Measurements from ENCODE around the gene CPN2. TPM values are rescaled to one million over a fixed set of nuclear protein-coding genes. Genes with fewer than 3 reads are reported as not detected.

CPN2 gene
- total and polyA plus RNA-seq, 11 donors: 0.14 to 6.0 (median 0.72) TPM

DNA sequence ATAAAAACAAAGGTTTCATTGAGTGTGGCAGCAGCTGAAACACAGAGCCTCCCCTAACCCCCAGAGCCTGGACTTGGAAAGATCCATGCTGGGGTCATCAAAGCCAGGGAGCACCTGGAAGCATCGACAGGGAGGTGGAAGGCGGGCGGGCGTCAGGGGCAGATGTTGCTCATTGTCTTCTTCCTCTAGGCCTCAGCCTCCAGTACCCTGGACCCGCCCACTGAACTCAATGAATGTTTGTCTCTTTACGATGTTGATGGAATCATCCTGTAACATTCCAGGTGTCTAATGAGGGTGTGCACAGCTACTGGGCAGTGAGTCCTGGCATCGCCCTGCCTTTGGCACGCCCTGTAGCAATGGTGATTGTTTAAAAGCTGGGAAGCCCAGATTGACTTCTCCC lies 38.1 kb upstream of the CPN2 start:
- H3K27ac ChIP-seq: no peak overlapping the region
- DNase-seq (no peak), ATAC-seq (no peak)
- 89 to 97% (median 96%) methylated on average over 8 of the region's 8 CpGs for WGBS, 4 donors
- H3K4me1 ChIP-seq: no peaks in the 10 kb centered on the region
- H3K36me3 ChIP-seq: no peaks in the 10 kb centered on the region
- H3K9me3 ChIP-seq: peaks cover 0 to 15% (median 0%) of the 10 kb centered on the region in 12 donors
- H3K4me3 ChIP-seq: no peak overlapping the region
- TF ChIP-seq, protein P1, sequence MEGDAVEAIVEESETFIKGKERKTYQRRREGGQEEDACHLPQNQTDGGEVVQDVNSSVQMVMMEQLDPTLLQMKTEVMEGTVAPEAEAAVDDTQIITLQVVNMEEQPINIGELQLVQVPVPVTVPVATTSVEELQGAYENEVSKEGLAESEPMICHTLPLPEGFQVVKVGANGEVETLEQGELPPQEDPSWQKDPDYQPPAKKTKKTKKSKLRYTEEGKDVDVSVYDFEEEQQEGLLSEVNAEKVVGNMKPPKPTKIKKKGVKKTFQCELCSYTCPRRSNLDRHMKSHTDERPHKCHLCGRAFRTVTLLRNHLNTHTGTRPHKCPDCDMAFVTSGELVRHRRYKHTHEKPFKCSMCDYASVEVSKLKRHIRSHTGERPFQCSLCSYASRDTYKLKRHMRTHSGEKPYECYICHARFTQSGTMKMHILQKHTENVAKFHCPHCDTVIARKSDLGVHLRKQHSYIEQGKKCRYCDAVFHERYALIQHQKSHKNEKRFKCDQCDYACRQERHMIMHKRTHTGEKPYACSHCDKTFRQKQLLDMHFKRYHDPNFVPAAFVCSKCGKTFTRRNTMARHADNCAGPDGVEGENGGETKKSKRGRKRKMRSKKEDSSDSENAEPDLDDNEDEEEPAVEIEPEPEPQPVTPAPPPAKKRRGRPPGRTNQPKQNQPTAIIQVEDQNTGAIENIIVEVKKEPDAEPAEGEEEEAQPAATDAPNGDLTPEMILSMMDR (IDR thresholded peaks at IDR 0.05): no peak
- no peak for TF ChIP-seq POLR2A (IDR thresholded peaks at IDR 0.05)
- H3K27me3 ChIP-seq: peaks cover 0 to 10% (median 4%) of the 10 kb centered on the region in 9 donors
- intact Hi-C loops (cut with DNase I): no loop called here

DNA sequence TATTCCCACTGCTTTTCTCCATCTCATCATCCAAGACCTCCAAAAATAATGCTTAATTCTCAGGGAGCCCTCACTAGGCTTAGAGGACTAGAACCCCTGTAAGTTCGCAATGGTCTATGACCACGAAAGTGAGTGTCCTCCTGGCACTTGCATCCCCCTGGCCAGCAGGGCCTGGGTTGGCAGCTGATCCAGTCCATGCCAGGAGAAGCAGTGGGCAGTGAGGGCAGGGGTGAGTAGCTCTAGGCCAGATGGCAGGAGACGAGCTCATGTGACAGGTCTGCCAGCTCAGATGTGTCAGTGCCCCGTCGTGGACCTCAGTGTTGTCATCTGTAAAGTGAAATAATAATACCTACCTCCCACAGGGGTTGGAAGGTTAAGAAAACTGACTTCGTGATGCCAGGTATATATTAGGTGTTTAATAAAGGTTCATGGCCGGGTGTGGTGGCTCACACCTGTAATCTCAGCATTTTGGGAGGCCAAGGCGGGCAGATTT lies 36.8 kb upstream of the CPN2 start:
- no peak for ATAC-seq
- no peak overlapping the region for H3K4me3 ChIP-seq
- H3K4me1 ChIP-seq: no peaks in the 10 kb centered on the region
- 96 to 99% (median 98%) methylated on average over 8 of the region's 8 CpGs for WGBS, 4 donors
- DNase-seq: no peak
- intact Hi-C loops (cut with DNase I): no loop called here
- no peak overlapping the region for H3K27ac ChIP-seq
- H3K9me3 ChIP-seq: peaks cover 0 to 15% (median 0%) of the 10 kb centered on the region in 12 donors
- TF ChIP-seq POLR2A (IDR thresholded peaks at IDR 0.05): no peak
- TF ChIP-seq, protein P1 (IDR thresholded peaks at IDR 0.05): no peak
- peaks cover 0 to 10% (median 4%) of the 10 kb centered on the region in 9 donors for H3K27me3 ChIP-seq
- H3K36me3 ChIP-seq: no peaks in the 10 kb centered on the region

DNA sequence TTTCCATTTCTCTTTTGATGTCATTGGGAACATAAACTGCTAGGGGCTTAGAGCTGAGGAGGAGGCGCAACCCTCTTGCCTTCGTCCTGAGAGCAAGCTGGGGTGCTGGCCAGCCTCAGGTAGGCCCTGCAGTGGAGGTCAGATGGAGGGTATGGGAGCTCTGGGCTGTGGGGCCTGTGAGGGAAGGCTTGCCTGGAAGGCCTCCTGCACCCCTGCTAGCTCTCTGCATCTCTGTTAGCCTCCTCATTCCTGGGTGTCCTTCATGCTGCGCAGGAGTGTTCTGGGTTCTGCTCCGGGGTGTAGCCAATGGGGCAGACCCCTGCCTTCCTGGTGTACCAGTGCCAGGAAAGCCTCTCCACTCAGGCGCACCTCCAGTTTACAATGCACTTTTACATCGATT lies 36.1 kb upstream of the CPN2 start:
- Histone ChIP-seq H3K27me3 (peaks cover 0 to 10% (median 4%) of the 10 kb centered on the region in 9 donors), H3K4me3 (no peak overlapping the region), H3K9me3 (peaks cover 0 to 15% (median 0%) of the 10 kb centered on the region in 12 donors), H3K4me1 (no peaks in the 10 kb centered on the region), H3K27ac (no peak overlapping the region), H3K36me3 (no peaks in the 10 kb centered on the region)
- TF ChIP-seq, protein P1 (IDR thresholded peaks at IDR 0.05): no peak
- TF ChIP-seq POLR2A (IDR thresholded peaks at IDR 0.05): no peak
- ATAC-seq (no peak), DNase-seq (no peak)
- intact Hi-C loops (cut with DNase I): no loop called here
- WGBS, 4 donors: 96 to 99% (median 96%) methylated on average over 6 of the region's 6 CpGs

DNA sequence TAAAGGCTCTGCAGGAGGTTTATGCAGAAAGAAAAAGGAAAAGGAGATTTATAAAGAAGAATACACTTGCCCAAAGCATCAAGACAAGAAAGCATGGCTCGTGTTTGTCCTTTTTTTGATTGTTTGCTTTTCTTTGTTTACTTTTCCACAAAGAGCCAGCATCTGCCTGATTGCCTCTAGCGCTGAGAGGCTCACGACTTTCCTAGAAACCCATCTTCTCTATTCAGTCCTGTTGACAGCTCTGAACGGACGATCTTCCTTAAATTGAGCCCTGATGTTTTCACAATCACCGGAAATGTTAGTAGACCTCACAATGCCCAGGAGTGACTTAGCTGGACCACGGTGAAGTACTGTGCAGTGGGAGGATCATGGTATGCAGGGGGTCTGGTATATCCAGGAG lies 35.5 kb upstream of the CPN2 start:
- H3K4me1 ChIP-seq: no peaks in the 10 kb centered on the region
- 61 to 67% (median 64%) methylated on average over 7 of the region's 7 CpGs for WGBS, 4 donors
- DNase-seq: no peak
- TF ChIP-seq, protein P1 (IDR thresholded peaks at IDR 0.05): no peak
- TF ChIP-seq POLR2A (IDR thresholded peaks at IDR 0.05): no peak
- peaks cover 0 to 15% (median 0%) of the 10 kb centered on the region in 12 donors for H3K9me3 ChIP-seq
- intact Hi-C loops (cut with DNase I): no loop called here
- no peak for ATAC-seq
- H3K27me3 ChIP-seq: peaks cover 0 to 10% (median 0%) of the 10 kb centered on the region in 9 donors
- H3K36me3 ChIP-seq: no peaks in the 10 kb centered on the region
- H3K27ac ChIP-seq: no peak overlapping the region
- H3K4me3 ChIP-seq: no peak overlapping the region

Measured in heart left ventricle (tissue), 16 donors.